ENCODE measurements around the gene PPP1R3F. TPM values are rescaled to one million over a fixed set of nuclear protein-coding genes. Genes with fewer than 3 reads are reported as not detected.

Gene PPP1R3F
- total and polyA plus RNA-seq, 9 of the 15 experiments (the other 6 are each of a cell fraction or from before 2014, with no cell fraction given), result 0.03 to 0.91 (median 0.43) TPM; not detected in 1

GRCh38 chrX:49282647-49283011, 13.0 kb downstream of the PPP1R3F start:
- Histone ChIP-seq H3K4me2 (ENCODE audit: insufficient read depth, low read length) (peak overlapping the region; percentile 78), H3K9ac (ENCODE audit: insufficient read depth in 1 of 2, low read depth in 2 of 2, low read length in 2 of 2) (no peak overlapping the region; a peak in 1 of 4 replicates), H2AFZ (ENCODE audit: low read depth, low read length) (peak overlapping the region; percentile 78), H3K36me3 (ENCODE audit: control insufficient read depth, insufficient read depth, low read length) (no peaks in the 10 kb centered on the region), H3K27ac (ENCODE audit: extremely low read depth, low read depth, low read length) (no peak overlapping the region; the same call in 2 of the 3 replicates), H3K4me1 (replicated peaks in 1 of 2; ENCODE audit: control insufficient read depth in 2 of 2, insufficient read depth in 2 of 2, low read length in 2 of 2) (peaks cover 5 to 13% of the 10 kb centered on the region in 2 experiments; a peak in 3 of 5 replicates), H4K20me1 (replicated peaks; ENCODE audit: control insufficient read depth, insufficient read depth, low read length) (no peaks in the 10 kb centered on the region), H3K4me3 (no peak overlapping the region), H3K79me2 (ENCODE audit: control insufficient read depth, insufficient read depth, low read length) (no peaks in the 10 kb centered on the region), H3K9me1 (ENCODE audit: control insufficient read depth, insufficient read depth, low read length) (no peaks in the 10 kb centered on the region), H3K27me3 (ENCODE audit: control insufficient read depth in 2 of 2, insufficient read depth in 2 of 2, low read length in 2 of 2) (no peaks in the 10 kb centered on the region), H3K9me3 (replicated peaks; ENCODE audit: control insufficient read depth, insufficient read depth, low read depth, low read length) (no peaks in the 10 kb centered on the region)
- ChIA-PET CTCF (ENCODE audit: low intra/inter-chr PET ratio) (no interaction called here), POLR2A (interaction anchor here (0.9 kb wide), 1 partner anchor 10 kb away, joined by 4 read pairs; no protein-coding TSS in a partner anchor)
- intact Hi-C loops (cut with micrococcal nuclease), result loop anchor here (2.0 to 5.0 kb wide), 2 partner anchors 92 to 160 kb away; partner anchors contain the start of gene GPKOW
- in situ Hi-C loops (cut with MboI), result no loop called here
- peak; percentile 95 for FAIRE-seq
- BruUV-seq (replicated peaks), result no TSS peak
- 0% methylated on average over 10 of the region's 11 CpGs for WGBS (ENCODE audit: insufficient coverage, low coverage, missing lambda C conversion rate)
- peak; percentile 93 for ATAC-seq
- peak; percentile 46 to 70 (median 56) for DNase-seq (ENCODE audit: extremely low read depth in 1 of 4, low spot score in 3 of 4)
- TF ChIP-seq TFAP4 (CRISPR knock-in tag; IDR thresholded peaks at IDR 0.05; ENCODE audit: borderline replicate concordance), result peak; percentile 21; the same call in 1 of the 2 replicates
- TF ChIP-seq SMARCE1 (IDR thresholded peaks at IDR 0.05), result peak; percentile 17; the same call in 1 of the 2 replicates
- TF ChIP-seq ATF1 (CRISPR knock-in tag; IDR thresholded peaks at IDR 0.05), result no peak
- TF ChIP-seq ATF1 (tag; IDR thresholded peaks at IDR 0.05), result 0 out of 2 replicates have a peak, but pooled peaks have one; percentile 34
- no peak for TF ChIP-seq HMG20A (CRISPR knock-in tag; conservative IDR thresholded peaks at IDR 0.05)
- TF ChIP-seq, protein P1, sequence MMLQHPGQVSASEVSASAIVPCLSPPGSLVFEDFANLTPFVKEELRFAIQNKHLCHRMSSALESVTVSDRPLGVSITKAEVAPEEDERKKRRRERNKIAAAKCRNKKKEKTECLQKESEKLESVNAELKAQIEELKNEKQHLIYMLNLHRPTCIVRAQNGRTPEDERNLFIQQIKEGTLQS (IDR thresholded peaks at IDR 0.05), result no peak
- TF ChIP-seq, protein P1 (CRISPR knock-in tag; conservative IDR thresholded peaks at IDR 0.05), result no peak
- TF ChIP-seq, protein P2, sequence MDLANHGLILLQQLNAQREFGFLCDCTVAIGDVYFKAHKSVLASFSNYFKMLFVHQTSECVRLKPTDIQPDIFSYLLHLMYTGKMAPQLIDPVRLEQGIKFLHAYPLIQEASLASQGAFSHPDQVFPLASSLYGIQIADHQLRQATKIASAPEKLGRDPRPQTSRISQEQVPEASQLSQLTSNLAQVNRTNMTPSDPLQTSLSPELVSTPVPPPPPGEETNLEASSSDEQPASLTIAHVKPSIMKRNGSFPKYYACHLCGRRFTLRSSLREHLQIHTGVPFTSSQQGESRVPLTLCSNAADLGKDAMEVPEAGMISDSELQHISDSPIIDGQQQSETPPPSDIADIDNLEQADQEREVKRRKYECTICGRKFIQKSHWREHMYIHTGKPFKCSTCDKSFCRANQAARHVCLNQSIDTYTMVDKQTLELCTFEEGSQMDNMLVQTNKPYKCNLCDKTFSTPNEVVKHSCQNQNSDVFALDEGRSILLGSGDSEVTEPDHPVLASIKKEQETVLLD (IDR thresholded peaks at IDR 0.05), result 0 out of 2 replicates have a peak, but pooled peaks have one; percentile 22
- TF ChIP-seq ZNF561 (CRISPR knock-in tag; conservative IDR thresholded peaks at IDR 0.05), result no peak
- TF ChIP-seq CBFB (CRISPR knock-in tag; IDR thresholded peaks at IDR 0.05), result no peak
- 0 out of 2 replicates have a peak, but pooled peaks have one; percentile 43 for TF ChIP-seq MYC (IDR thresholded peaks at IDR 0.05; ENCODE audit: low read depth, low read length)
- no peak for TF ChIP-seq MYC (CRISPR knock-in tag; IDR thresholded peaks at IDR 0.05; ENCODE audit: borderline replicate concordance, low read depth)
- TF ChIP-seq HNRNPH1 (optimal IDR thresholded peaks at IDR 0.05; ENCODE audit: low read depth, low read length), result no peak

Measured in K562 (cell line).